Kidney (tissue), 14 donors: ENCODE data around the gene ARAP2. TPM values are rescaled to one million over a fixed set of nuclear protein-coding genes. Genes with fewer than 3 reads are reported as not detected.

ENCODE experiments used
- DNase-seq, 5 donors: peaks; one replicate each; pipeline ENCODE4 v3.0.0-alpha.2; 2013 to 2020
- FAIRE-seq: peaks from 2 replicates; lab custom pipeline; 2012; peaks lifted over from hg19 to GRCh38; lab: Jason Lieb, UNC
- H3K27ac ChIP-seq, 2 donors: one replicate each; pipeline ENCODE4 v1.7.0; 2013; ENCODE audit warnings: low read depth in 2 of 2, low read length in 2 of 2, inconsistent platforms in 1 of 2
- H3K27me3 ChIP-seq: one replicate; pipeline ENCODE4 v1.7.1; 2013; ENCODE audit warnings: low read length, inconsistent platforms; ENCODE audit not compliant: control insufficient read depth, insufficient read depth
- H3K36me3 ChIP-seq, 3 donors: one replicate each; pipeline versions ENCODE4 v1.7.0 to v1.7.1; 2013; ENCODE audit warnings: low read length in 3 of 3, control low read depth in 1 of 3, inconsistent platforms in 1 of 3; ENCODE audit not compliant: insufficient read depth in 3 of 3, control insufficient read depth in 2 of 3
- H3K4me1 ChIP-seq, 3 donors: one replicate each; pipeline versions ENCODE4 v1.7.0 to v1.7.1; 2013; ENCODE audit warnings: low read length in 3 of 3, inconsistent platforms in 1 of 3, low read depth in 1 of 3; ENCODE audit not compliant: control insufficient read depth in 2 of 3, insufficient read depth in 2 of 3
- H3K4me3 ChIP-seq, 3 donors: one replicate each; pipeline versions ENCODE4 v1.7.0 to v1.8.1; 2013; ENCODE audit warnings: low read length in 3 of 3, control low read depth in 1 of 3, inconsistent platforms in 1 of 3
- H3K9ac ChIP-seq, 3 donors: one replicate each; pipeline versions ENCODE4 v1.7.0 to v1.7.1; 2013; ENCODE audit warnings: low read length in 3 of 3, control low read depth in 1 of 3, inconsistent platforms in 1 of 3
- H3K9me3 ChIP-seq, 3 donors: one replicate each; pipeline versions ENCODE4 v1.7.0 to v1.7.1; 2013; ENCODE audit warnings: low read length in 3 of 3, control low read depth in 1 of 3, inconsistent platforms in 1 of 3; ENCODE audit not compliant: control insufficient read depth in 2 of 3, insufficient read depth in 1 of 3
- CTCF ChIP-seq: IDR thresholded peaks from 3 replicates; pipeline ENCODE4 v1.5.1; 2012; ENCODE audit warnings: mild to moderate bottlenecking, moderate library complexity, borderline replicate concordance; ENCODE audit not compliant: insufficient read depth; ENCODE audit errors: extremely low read depth
- intact Hi-C: fragments of 100-400 bp; cut with DNase I; formaldehyde crosslinking; loops from one replicate; pipeline ENCODE4 v1.11.1; 2022
- polyA plus RNA-seq: library from polyadenylated mRNA; stranded (reverse); fragments of 350-450 nt; fragmentation: Illumina TruSeq; extraction: RNeasy Lipid Tissue Mini Kit (QIAGEN cat#74804); gene quantifications from one replicate; pipeline ENCODE4 v1.2.3, GENCODE V29; 2014; ENCODE audit warnings: low read depth, low replicate concordance; ENCODE audit not compliant: insufficient read depth
- total RNA-seq: library from RNA; stranded (reverse); fragmentation: NEBNext Ultra II Directional; extraction: Animal tissue kit (Norgen Biotek cat#: 25700); gene quantifications from one replicate; pipeline ENCODE4 v1.2.1, GENCODE V29; 2021
- donor health status: control.
- donor health status: control.
- donor health status: control.
- donor health status: control.
- donor health status: control.
- donor health status: DM: yes; HTN: yes; CAD: no.
- donor health status: Normal renal cell carcinoma (clear cell type).

The ARAP2 gene
- total and polyA plus RNA-seq, 2 donors from 2014 or later = 3.1 to 33.5 TPM

DNA sequence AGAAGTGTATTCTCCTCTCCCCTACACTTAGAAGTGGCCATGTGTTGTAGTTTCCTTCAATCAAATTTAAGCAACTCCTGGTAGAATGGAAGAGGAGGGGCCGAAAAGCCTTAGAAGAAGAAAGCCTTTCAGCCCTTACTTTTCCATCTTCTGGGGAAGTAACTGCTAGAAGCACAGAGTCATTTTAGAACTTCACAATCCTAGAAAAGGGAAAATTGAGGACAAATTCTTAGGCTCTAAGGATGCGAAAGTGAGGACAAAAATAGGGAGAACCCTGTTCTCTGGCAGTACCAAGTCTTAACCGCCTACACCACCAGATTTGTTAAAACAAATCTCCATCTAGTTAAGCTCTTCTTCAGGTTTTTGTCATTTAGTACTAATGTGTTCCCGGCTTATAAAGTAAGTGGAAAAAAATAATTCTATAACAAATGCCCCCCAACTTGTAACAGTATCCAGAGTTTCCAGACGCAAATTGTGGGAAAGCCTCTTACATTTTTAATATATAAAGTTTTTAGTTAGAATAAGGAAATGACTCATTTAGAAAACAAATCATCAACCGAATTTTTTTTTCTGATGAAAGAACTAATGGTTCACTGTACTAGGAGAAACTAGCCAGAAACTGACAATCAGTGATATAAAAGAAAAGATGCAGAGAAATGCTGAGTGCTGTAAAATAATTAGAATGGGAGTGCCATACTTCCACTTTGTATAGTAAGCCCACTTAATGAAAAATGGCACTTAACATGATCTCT is 76.0 kb downstream of the ARAP2 start:
- Histone ChIP-seq H3K27ac (no peak overlapping the region), H3K27me3 (no peaks in the 10 kb centered on the region), H3K4me3 (no peak overlapping the region), H3K4me1 (no peaks in the 10 kb centered on the region), H3K36me3 (peaks cover 0 to 8% (median 3%) of the 10 kb centered on the region in 3 donors), H3K9me3 (no peaks in the 10 kb centered on the region), H3K9ac (no peak overlapping the region)
- TF ChIP-seq CTCF = no peak
- FAIRE-seq (no peak), DNase-seq (no peak)
- intact Hi-C loops = no loop called here

- intact Hi-C loops = no loop called here
- no peak overlapping the region for H3K27ac ChIP-seq
- H3K4me1 ChIP-seq = no peaks in the 10 kb centered on the region
- no peak overlapping the region for H3K9ac ChIP-seq
- DNase-seq = no peak
- no peak for FAIRE-seq
- no peak overlapping the region for H3K4me3 ChIP-seq
- no peaks in the 10 kb centered on the region for H3K9me3 ChIP-seq
- no peaks in the 10 kb centered on the region for H3K27me3 ChIP-seq
- TF ChIP-seq CTCF = no peak
- peaks cover 0 to 8% (median 3%) of the 10 kb centered on the region in 3 donors for H3K36me3 ChIP-seq
Measured at GRCh38 chr4:36165631-36166005, 78.7 kb downstream of the ARAP2 start.

GRCh38 chr4:36164900-36165630 is 79.2 kb downstream of the ARAP2 start:
- no peak for FAIRE-seq
- no peak overlapping the region for H3K9ac ChIP-seq
- no peak for TF ChIP-seq CTCF
- no peaks in the 10 kb centered on the region for H3K27me3 ChIP-seq
- intact Hi-C loops = no loop called here
- no peak for DNase-seq
- no peaks in the 10 kb centered on the region for H3K4me1 ChIP-seq
- no peak overlapping the region for H3K4me3 ChIP-seq
- no peaks in the 10 kb centered on the region for H3K9me3 ChIP-seq
- peaks cover 0 to 8% (median 3%) of the 10 kb centered on the region in 3 donors for H3K36me3 ChIP-seq
- no peak overlapping the region for H3K27ac ChIP-seq
